ENCODE data around the gene ZNF554.

Gene ZNF554

DNA sequence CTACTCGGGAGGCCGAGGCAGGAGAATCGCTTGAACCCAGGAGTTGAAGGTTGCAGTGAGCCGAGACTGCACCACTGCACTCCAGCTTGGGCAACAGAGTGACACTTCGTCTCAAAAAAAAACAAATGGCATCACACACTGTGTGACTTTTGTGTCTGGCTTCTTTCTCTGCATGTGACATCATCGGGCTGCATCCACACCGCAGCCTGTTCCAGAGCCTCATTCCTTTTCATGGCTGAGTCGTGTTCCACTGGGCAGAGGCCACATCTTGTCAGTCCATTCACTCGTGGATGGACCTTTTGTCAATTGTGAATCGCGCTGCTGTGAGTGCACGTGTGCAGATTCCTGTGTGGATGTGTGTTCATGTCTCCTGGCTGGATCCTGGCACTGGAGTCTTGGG lies 26.1 kb upstream of the ZNF554 start:
- Mint-ChIP-seq H3K27me3 (ENCODE audit: low read depth, poor library complexity) (no peaks in the 10 kb centered on the region), H3K36me3 (ENCODE audit: low read depth) (peaks cover 48% of the 10 kb centered on the region), H3K9me3 (no peaks in the 10 kb centered on the region), H3K4me3 (no peak overlapping the region), H3K4me1 (no peaks in the 10 kb centered on the region), H3K27ac (no peak overlapping the region)
- no peak for DNase-seq
- TF ChIP-seq, protein P1, sequence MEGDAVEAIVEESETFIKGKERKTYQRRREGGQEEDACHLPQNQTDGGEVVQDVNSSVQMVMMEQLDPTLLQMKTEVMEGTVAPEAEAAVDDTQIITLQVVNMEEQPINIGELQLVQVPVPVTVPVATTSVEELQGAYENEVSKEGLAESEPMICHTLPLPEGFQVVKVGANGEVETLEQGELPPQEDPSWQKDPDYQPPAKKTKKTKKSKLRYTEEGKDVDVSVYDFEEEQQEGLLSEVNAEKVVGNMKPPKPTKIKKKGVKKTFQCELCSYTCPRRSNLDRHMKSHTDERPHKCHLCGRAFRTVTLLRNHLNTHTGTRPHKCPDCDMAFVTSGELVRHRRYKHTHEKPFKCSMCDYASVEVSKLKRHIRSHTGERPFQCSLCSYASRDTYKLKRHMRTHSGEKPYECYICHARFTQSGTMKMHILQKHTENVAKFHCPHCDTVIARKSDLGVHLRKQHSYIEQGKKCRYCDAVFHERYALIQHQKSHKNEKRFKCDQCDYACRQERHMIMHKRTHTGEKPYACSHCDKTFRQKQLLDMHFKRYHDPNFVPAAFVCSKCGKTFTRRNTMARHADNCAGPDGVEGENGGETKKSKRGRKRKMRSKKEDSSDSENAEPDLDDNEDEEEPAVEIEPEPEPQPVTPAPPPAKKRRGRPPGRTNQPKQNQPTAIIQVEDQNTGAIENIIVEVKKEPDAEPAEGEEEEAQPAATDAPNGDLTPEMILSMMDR (IDR thresholded peaks at IDR 0.05) = no peak

DNA sequence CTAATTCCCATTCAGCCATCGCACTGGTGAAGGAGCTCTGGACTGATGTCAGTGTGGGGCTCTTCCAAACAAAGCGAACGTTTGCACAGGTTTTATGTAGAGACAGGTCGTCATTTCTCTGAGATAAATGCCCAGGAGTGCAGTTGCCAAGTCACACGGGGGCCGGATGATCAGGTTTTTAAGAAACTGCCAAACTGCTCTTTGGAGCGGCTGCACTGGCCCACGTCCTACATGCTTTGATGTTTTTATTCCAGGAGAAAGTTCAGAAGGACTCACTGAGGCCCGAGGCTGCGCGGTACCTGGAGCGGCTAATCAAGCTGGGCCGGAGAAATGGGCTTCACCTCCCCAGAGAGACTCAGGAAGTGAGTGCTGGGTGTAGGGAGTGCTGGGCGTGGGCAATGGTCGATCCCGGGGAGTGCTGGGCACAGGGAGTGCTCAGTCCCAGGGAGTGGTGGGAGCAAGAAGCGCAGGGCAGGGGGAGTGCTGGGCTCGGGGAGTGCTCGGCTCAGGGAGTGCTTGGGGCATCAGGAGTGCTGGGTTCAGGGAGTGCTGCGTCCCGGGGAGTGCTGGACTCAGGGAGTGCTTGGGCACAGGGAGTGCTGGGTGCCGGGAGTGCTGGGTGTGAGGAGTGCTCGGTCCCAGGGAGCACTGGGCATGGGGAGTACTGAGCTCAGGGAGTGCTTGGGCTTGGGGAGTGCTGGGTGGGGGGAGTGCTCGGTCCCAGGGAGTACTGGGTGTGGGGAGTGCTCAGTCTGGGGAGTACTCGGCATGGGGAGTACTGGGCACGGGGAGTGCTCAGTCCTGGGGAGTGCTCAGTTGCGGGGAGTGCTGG lies 23.6 kb upstream of the ZNF554 start:
- TF ChIP-seq, protein P1 (IDR thresholded peaks at IDR 0.05) = no peak
- Mint-ChIP-seq H3K9me3 (no peaks in the 10 kb centered on the region), H3K27ac (no peak overlapping the region), H3K4me1 (no peaks in the 10 kb centered on the region), H3K27me3 (ENCODE audit: low read depth, poor library complexity) (no peaks in the 10 kb centered on the region), H3K4me3 (no peak overlapping the region), H3K36me3 (ENCODE audit: low read depth) (peaks cover 44% of the 10 kb centered on the region)
- no peak for DNase-seq

GRCh38 chr19:2796659-2797266 lies 22.9 kb upstream of the ZNF554 start:
- no peaks in the 10 kb centered on the region for H3K9me3 Mint-ChIP-seq
- TF ChIP-seq, protein P1 (IDR thresholded peaks at IDR 0.05) = no peak
- no peaks in the 10 kb centered on the region for H3K27me3 Mint-ChIP-seq (ENCODE audit: low read depth, poor library complexity)
- no peak overlapping the region for H3K4me3 Mint-ChIP-seq
- H3K27ac Mint-ChIP-seq = no peak overlapping the region
- H3K4me1 Mint-ChIP-seq = no peaks in the 10 kb centered on the region
- DNase-seq = no peak
- peaks cover 50% of the 10 kb centered on the region for H3K36me3 Mint-ChIP-seq (ENCODE audit: low read depth)

DNA sequence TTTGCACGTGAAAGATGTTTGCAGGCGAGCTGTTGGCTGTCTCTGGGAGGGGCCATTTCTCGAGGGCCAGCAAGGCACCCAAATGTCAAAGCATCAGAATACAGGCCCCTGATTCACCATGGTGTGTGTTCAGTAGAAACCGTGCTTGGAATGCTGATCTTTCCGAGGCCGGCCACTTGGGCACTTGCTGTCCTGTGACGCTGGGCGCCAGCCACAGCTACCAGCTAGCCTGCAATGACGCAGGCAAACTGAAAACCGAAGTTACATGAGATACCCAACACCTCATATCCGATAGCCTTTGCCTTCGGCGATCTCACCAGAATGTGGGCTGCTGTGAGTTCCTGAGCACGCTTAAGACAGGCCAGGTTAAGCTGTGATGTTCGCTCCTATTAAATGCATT lies 22.4 kb upstream of the ZNF554 start:
- TF ChIP-seq, protein P1 (IDR thresholded peaks at IDR 0.05) = no peak
- H3K4me3 Mint-ChIP-seq = no peak overlapping the region
- H3K36me3 Mint-ChIP-seq (ENCODE audit: low read depth) = peaks cover 52% of the 10 kb centered on the region
- no peaks in the 10 kb centered on the region for H3K9me3 Mint-ChIP-seq
- no peak overlapping the region for H3K27ac Mint-ChIP-seq
- no peak for DNase-seq
- H3K27me3 Mint-ChIP-seq (ENCODE audit: low read depth, poor library complexity) = no peaks in the 10 kb centered on the region
- H3K4me1 Mint-ChIP-seq = no peaks in the 10 kb centered on the region

DNA sequence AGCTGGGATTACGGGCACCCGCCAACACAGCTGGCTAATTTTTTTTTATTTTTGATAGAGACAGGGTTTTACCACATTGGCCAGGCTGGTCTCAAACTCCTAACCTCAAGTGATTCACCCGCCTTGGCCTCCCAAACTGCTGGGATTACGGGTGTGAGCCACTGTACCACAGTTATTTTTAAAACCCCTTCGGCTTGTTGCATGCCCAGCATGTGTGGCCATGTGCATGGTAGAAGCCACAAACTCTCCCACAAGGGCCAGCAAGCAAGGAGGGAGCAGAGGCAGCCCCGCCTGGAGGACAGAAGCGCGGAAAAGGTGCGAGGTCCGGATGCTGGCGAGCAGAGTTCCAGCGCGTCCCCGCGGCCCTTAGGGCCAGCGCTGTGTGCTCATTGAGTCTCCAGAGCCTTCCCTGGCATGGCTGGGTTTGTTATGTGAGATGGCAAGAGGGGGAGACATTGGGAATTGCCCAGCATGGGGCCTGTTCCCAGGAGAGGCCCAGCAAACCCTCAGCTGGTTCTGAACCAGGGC lies 21.4 kb upstream of the ZNF554 start:
- TF ChIP-seq, protein P1 (IDR thresholded peaks at IDR 0.05) = no peak
- no peak for DNase-seq
- no peak overlapping the region for H3K4me3 Mint-ChIP-seq
- no peak overlapping the region for H3K27ac Mint-ChIP-seq
- peaks cover 55% of the 10 kb centered on the region for H3K36me3 Mint-ChIP-seq (ENCODE audit: low read depth)
- no peaks in the 10 kb centered on the region for H3K9me3 Mint-ChIP-seq
- no peaks in the 10 kb centered on the region for H3K27me3 Mint-ChIP-seq (ENCODE audit: low read depth, poor library complexity)
- H3K4me1 Mint-ChIP-seq = no peaks in the 10 kb centered on the region

Data from nephron progenitor cell (in vitro differentiated cells).